NCI-H1694 (cell line): ENCODE results near the gene GRK3.

Experiments used
- DNase-seq: peaks from one replicate; lab custom pipeline; 2025; lab: John Stamatoyannopoulos, UW

GRK3 gene

DNA sequence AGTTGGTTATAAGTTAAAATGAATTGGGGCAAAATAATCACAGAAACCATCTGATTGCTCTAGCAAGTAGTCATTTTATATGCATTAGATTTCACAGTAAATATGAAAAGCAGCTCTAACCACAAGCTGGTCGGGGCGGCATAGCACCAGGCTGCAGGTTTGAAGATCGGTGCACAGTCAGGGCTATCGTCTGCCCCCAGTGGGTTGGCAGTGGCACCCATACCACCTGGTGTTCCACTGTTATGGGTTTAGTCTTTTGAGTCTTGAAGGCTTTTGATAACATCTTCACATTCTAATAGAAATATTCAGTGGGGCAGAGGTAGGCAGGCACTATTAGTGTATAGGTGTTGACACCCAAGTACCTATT is 62.1 kb downstream of the GRK3 start:
- DNase-seq = no peak

DNA sequence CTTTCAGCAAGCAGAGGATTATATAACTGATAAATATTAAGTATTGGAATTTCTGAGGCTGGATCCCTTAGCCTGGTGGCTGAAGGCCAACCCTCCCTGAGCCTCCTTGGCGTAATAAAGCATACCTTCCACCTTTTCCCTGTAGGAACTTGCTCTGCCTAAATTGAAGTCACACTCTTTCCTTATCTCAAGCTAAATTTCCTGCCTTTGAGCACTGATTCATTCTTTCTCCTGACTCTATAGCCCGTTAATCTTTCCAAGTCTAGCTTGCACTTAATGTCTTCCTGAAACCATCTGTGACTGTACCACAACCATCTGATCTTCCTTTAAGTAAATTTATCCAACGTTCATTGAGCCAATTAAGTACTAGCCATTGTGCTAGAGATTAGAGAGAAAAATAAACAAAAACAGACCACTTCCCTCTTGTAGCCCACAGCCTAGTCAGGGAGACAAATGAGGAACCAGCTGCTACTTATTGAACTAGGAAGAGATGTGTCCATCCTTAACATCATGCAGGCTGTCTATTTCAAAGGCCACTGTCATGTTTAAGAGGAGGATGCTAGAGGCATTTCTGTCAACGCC is 62.9 kb downstream of the GRK3 start:
- no peak for DNase-seq

DNA sequence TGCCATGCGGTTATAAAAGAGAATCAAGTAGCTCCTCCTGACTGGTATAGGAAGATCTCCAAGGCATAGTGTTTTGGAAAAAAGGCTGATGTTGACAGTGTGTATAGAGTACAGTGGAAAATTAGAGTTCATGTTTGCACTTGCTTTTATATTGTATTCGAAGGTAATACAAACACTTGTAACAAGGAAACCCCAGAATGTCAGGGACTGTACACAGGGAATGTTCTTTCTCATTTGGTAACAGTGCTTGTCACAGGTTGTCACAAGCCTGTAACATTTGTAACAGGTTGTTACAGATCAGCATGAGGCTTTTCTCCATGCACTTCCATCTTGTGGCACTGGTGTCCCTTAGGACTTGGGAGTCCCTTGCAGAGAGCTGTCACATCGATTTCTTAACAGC is 64.0 kb downstream of the GRK3 start:
- DNase-seq = no peak

DNA sequence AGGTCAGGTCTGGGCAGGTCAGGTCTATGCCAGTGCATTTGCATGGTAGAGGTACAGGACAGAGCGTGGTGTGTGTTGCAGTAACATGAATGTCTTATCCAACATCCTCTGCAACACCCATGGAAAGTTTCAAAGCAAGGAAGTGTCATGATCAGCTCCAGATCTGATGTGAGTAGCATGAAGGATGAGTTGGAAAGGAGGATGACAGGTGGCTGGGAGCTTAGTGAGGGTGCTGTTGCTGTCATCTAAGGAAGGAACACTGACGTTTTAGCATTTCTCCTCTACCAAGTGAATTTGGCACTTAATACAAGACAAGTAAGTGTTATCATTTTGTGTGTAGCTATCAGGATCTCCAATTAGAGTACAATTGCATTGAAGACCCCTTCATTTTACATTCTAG is 65.1 kb downstream of the GRK3 start:
- DNase-seq = no peak

DNA sequence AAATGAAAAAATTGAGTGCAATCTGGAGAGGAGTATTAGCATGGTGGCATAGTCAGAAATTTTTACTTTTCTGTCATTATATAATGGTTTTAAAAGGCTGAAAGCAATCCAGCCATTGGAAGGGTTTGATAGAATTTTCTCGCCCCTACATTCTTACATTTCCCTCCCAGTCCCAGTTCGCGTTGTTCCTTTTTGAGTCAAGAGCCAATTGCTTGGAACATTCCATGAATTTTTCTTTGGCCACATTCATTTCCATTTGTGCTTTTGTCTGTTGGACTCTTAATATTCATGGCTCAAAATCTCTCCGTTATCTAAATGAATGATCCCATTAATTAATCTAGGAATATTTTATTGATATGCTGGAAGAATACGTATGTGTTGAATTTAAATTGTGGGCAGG is 66.0 kb downstream of the GRK3 start:
- peak; percentile 34 for DNase-seq

DNA sequence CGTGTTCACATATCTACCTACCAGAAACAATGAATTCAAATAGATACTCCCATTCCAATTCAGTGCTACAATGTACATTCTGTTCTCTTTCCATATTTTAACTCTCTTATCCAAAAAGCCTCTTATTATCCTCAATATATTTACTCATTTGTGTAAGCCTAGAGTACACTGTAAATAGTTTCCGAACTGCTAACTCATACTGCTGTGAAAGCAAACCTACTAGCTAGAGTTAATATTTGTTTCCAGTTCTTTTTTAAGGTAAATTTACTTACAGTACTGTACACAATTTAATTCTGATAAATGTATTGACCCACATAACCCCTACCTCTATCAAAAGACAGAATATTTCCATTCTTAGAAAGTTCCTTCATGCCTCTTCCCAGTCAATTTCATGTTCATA is 71.8 kb downstream of the GRK3 start:
- no peak for DNase-seq

DNA sequence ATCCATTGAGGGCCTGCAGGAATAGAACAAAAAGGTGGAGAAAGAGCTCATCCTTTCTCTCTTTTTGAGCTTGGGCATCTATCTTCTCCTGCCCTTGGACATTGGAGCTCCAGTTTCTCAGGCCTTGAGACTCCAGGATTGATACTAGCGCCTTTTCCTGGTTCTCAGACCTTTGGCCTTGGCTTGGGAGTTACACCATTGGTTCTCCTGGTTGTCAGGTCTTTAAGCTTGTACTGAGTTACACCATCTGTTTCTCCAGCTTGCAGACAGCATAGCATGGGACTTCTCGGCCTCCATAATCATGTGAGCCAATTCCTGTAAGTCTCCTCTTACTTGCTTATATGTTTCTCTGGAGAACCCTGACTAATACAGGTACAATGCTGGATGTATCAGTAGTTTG is 72.6 kb downstream of the GRK3 start:
- no peak for DNase-seq

DNA sequence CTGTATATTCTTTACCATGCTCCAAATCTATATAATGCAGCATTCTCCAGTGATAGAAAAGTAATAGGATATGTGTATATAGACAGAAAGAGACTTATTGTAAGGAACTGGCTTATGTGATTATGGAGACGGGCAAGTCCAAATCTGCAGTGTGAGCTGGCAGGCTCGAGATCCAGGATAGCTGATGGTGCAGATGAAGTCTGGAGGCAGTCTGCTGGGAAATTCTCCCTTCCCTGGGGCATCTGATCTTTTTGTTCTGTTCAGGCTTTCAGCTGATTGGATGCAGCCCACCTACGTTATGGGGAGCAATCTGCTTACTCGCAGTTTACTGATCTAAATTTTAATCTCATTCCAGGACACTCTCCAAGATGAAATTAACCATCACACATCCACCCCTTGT is 73.2 kb downstream of the GRK3 start:
- no peak for DNase-seq

DNA sequence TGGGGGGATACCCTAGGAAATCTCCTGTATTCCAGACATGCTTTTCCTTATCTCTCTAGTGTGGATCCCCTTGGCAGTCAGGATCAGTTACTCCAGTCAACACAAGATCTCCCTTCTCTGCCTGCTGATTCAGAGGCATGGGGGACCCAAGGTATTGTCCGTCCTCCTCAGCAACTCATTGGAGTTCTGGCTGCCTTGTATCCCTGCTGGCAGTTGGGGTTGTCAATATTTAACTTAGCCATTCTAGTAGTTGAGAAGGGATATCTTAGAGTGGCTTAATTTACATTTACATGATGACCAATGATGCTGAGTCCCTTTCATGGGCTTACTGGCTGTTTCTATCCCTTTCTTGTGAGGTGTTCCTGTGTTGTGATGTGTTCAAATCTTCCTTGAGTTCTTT is 74.2 kb downstream of the GRK3 start:
- no peak for DNase-seq

DNA sequence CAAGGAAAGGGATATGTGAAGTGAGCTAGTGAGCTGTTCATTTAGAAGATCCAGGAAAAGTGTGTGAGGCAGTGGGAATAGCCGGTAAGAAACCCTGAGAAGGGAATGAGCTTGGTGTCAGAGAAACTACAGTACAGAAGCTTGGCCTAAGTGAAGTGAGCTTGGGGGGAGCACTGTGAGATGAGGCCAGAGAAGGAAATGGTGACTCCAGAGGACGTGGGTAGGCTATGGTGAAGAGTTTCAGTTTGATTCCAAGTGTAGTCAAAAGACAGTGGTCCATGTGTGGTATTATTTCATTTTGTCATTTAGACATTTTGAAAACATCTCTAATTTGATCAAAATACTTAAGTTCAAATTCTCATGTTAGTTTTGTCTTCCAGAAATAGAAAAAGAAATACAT is 77.2 kb downstream of the GRK3 start:
- DNase-seq = no peak

DNA sequence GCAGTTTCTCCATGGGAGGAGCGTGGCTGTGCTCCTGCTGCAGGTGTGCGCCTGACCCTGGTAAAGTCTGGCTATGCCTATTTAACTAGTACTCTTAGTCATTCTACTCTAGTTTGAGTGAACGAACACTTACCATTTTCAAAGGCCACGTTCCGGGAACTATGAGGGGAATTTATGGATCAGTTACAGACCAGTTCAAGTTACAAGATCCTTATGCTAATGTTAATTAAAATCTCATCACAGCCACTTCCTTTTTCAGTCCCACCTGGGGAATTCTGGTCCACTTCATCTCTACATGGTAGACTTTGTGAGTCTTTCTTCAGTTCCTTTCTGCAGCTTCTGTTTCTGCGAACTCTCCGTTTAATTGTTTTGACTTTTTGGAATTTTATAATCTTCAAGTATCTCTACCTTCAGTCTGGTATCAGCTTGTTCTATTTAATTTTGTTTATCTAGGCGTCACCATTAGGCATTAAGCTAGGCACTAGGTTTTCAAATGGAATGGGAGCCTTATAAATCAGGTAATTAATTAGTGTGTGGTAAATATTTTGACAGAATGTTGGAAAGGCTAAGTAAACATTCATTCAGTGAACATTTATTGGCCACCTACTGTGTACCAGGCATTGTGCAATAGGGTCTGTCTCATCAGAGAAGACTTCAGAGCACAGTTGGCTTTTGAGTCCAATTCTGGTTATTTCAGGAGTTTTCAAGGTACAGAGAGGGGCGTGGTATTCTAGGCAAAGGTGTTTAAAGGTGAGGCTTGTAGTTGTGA is 78.9 kb downstream of the GRK3 start:
- no peak for DNase-seq

DNA sequence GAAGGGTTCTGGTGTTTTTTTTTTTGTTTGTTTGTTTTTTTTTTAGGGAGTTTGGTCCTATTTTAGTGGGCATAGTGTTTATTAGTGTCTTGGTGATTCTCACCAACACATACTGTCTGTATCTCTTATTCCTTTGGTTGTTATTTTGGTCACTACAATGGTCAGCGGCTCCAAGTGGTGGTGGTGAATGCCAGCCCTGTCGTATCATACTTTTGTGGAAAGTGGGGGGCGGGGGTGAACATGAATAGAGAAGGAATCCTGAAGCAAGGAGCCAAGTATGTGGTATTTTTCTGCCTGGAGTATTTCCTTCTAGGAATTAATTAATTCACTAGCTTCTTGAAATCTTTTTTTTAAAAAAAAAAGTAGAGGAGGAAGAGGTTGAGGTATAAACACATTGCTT is 79.6 kb downstream of the GRK3 start:
- no peak for DNase-seq

DNA sequence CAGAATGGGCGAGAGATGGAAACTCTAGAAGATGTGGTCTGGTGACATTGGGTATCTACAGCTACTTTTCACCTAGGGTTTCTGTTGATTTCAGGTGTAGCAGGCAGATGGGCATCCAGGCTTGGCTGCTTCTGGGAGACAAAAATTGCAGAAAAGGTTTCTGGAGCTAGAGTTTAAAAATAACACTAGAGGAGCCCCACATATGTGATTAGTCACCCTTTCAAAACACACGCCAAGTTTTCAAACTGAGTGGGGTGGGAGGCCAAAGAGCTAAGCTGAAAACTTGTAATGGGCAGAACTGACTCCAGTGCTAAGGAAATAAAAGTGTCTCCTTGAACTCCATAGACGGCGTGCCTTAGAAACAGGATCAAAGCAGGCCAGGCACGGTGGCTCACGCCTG is 80.8 kb downstream of the GRK3 start:
- no peak for DNase-seq

DNA sequence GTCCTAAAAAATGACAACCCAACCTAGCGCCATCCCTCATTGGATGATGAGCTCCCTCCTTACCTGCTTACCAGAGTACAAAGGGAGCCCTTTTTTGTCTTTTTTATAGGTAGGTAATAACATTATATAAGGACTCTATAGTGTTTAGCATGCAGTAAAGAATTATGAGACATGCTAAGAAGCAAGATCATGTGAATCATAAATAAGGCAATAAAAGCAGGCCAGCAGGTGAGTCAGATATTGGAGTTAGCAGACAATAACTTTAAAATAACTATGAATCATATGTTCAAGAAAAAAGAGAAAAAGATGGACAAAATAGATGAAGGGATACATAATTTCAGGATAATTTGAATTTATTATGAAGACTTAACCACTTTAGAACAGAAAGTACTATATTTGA is 81.5 kb downstream of the GRK3 start:
- no peak for DNase-seq

DNA sequence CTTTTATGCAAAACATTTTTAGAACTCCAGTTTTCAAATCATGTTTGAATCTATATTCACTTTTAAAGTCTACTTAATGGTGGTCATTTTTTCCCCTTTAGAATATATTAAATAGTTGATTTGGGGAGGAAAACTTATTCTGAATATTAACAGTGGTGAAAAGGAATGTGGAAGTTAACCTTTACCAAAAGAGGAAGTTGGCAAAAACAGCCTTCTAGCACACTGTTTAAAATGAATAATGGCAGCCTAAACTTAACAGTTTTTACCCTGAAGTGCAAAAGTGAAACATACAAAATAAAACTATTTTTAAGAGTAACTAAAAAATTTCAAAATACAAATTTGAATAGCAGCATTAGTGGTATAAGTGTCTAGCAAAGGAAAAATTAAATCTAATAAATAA is 86.4 kb downstream of the GRK3 start:
- DNase-seq = no peak

DNA sequence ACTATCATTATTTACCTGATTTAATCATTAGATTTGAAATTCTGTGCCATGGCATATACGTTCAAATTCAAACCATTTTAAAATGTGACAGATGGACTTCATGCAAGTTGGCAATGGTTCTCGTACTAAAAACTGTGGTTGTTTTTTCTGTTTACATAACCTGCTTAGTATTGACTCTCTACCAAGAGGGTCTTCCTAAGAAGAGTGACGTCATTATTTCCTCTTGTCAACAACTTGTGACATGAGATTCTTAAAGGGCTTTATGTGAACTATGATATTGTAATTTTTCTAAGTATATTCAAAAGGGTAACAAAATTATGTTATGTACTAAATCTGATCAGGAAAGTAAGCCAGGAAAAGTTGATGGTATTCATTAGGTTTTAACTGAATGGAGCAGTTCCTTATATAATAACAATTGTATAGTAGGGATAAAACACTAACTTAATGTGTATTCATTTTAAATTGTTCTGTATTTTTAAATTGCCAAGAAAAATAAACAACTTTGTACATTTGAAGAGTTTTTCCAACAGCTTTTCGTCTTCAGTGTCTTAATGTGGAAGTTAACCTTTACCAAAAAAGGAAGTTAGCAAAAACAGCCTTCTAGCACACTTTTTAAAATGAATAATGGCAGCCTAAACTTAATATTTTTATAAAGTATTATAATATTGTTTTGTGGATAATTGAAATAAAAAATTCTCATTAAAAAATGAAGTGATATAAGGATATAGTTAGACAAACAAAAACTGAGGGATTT is 87.0 kb downstream of the GRK3 start:
- peak; percentile 25 for DNase-seq

DNA sequence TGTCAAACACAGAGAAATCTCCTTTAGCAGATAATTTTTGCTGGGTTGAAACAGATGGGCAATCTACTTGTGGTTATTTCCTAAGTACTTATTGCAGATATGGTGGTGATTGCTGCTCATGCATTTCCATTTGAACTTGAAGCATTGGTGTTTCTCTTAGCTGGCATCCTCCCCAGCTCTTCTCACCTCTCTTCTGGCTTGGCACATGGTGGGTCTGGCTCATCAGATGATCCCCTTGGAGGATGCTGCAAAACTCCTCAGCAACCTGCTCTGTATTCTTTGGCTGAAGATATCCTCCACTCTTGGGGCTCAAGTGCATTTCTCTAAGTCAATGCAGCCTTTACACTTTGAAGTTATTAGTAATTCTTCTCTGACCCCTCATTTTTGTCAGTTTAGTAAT is 90.2 kb downstream of the GRK3 start:
- no peak for DNase-seq

DNA sequence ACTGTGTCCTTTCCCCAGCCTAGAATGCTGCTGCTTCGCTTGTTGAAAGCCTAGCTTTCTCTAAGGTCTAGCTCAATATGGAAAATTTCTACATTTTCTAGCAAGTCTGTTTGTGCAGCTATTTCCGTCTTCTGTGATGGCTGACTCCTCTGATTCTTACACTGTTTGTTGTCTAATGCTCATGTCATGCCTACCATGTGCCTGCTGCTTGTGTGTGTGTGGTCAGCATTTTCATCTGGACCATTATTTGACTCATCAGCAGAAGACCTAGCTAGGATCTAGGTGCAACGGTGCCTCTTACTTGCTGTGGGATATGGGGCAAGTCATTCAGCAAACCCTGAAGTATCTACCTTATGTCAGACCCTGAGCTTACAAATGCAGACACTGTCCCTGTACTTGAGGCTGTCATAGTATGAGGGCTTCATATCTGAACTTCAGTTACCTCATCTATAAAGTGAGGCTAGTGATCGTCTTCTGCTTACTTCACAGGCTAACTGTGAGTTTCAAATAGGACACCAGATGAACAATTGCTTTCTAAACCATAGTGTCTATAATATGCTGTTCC is 91.0 kb downstream of the GRK3 start:
- DNase-seq = no peak

DNA sequence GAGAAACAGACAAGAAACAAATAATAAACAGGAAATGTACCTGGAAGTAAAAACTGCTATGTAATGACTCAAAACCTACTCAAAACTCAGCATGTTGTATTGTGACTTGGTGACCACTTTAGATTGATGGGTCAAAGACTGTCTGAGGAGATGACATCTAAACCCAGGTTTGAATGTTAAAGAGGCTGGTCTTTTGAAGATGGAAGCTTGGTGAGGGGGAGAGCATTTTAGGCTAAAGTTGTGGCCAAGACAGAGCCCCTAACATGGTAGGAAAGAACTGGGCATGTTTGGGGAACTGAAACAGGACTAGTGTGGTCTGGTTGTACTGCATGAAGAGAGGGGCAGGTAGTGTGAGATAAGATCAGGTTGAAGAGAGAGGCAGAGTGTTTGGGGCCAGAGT is 92.2 kb downstream of the GRK3 start:
- no peak for DNase-seq

DNA sequence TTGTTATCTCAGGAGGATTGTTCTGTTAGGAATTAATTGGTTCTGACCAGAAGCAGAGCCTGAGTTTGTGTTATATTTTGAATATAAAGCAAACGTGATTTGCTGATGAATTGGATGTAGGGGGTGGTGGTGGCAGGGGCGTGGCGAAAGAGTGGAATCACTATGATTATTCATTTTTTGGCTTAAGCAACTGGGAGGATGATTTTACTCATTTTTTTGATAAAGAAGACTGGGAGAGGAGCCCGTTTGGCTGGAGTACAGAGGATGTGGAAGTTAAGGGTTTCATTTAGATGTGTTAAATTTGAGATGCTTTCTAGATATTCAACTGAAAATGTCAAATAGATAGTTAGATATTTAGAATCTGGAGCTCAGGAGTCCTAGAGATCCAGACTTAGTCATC is 94.2 kb downstream of the GRK3 start:
- no peak for DNase-seq

DNA sequence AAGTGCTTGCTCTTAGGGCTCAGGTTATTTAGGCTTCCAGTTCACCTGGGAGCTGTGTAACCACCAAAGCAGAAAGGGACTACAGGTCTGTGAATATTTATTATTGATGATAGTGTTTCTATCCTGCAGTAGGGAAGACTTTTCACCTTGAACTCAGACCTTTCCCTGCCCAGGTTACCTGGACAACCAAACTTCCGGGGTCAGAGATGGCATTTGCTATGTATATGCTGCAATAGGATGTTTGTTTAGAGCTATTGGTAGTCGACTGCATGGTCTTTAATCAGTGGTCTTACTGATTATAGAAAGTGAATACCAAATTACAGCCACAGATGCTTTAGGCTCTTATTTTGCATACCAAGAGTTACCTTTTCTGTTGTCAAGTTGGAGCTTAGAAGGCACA is 94.9 kb downstream of the GRK3 start:
- no peak for DNase-seq

DNA sequence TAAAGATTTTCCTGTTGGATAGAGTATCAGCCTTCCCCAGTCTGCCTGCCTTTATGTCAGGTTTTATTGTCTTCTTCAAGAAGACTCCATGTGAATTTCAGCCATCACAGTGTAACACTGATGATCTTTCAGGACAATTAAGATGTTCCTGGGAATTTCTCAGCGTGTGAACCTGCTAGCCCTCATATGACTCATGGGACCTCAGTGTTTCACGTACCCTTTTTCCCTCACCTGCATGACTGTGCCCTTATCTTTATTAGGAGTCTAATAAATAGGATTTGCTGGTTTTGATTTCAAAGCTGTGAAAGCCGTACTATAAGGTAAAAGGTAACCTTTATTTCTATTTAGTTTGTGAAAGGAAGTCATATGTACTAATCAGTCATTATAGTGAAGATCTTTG is 95.9 kb downstream of the GRK3 start:
- no peak for DNase-seq

DNA sequence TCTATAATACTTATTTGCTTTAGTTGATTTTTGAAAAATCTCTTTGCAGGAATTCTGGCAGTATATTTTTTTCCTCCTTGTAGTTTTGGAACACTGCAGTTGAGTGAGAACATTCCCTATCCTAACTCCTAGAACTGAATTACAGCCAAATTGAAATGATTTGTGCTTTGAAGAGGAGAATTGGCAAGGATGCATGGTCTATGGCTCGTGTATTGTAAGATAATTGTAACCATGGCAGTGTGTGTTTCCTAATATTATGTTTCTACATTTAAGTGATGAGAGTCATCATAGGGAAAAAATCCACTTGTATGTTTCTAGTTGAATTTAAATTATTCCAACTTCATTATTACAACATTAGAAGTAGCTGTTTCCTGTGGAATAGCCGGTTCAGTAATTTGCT is 96.6 kb downstream of the GRK3 start:
- no peak for DNase-seq
